RWPE2 (cell line): ENCODE results near the gene CACNA1S.

Experiments used
- ATAC-seq: fragments of 200-7000 bp; cut with Tn5 transposase; 3 replicates; pipeline ENCODE4 v1.9.1; 2021; ENCODE audit warnings: low read depth
- DNase-seq: peaks from one replicate; pipeline ENCODE4 v3.0.0-alpha.2; 2020; ENCODE audit warnings: low spot score
- H3K27ac ChIP-seq: fragments of 450-650 bp; 2 replicates; pipeline ENCODE4 v1.5.1; 2017; ENCODE audit warnings: mild to moderate bottlenecking; ENCODE audit not compliant: poor library complexity, severe bottlenecking
- H3K27me3 ChIP-seq: fragments of 250-450 bp; sonication (Bioruptor Pico); 2 replicates; pipeline ENCODE4 v1.5.1; 2021; ENCODE audit warnings: mild to moderate bottlenecking, moderate library complexity; ENCODE audit not compliant: insufficient read depth, poor library complexity, severe bottlenecking
- H3K36me3 ChIP-seq: fragments of 250-450 bp; sonication (Bioruptor Pico); 2 replicates; pipeline ENCODE4 v1.5.1; 2020; ENCODE audit warnings: low read depth, mild to moderate bottlenecking, moderate library complexity
- H3K4me1 ChIP-seq: fragments of 250-450 bp; sonication (Bioruptor Pico); 2 replicates; pipeline ENCODE4 v1.5.1; 2021; ENCODE audit warnings: mild to moderate bottlenecking, moderate library complexity; ENCODE audit not compliant: insufficient read depth, poor library complexity, severe bottlenecking
- H3K4me3 ChIP-seq: fragments of 250-450 bp; sonication (Bioruptor Pico); 2 replicates; pipeline ENCODE4 v1.5.1; 2021; ENCODE audit warnings: mild to moderate bottlenecking, moderate library complexity; ENCODE audit not compliant: severe bottlenecking
- H3K9me3 ChIP-seq: fragments of 250-450 bp; sonication (Bioruptor Pico); 2 replicates; pipeline ENCODE4 v1.5.1; 2021; ENCODE audit warnings: mild to moderate bottlenecking, moderate library complexity; ENCODE audit not compliant: severe bottlenecking
- TF ChIP-seq, protein P1 (sequence below): fragments of 450-650 bp; IDR thresholded peaks from one replicate; pipeline ENCODE4 v1.5.1; 2017; ENCODE audit warnings: mild to moderate bottlenecking, moderate library complexity; ENCODE audit not compliant: poor library complexity, severe bottlenecking

CACNA1S gene

DNA sequence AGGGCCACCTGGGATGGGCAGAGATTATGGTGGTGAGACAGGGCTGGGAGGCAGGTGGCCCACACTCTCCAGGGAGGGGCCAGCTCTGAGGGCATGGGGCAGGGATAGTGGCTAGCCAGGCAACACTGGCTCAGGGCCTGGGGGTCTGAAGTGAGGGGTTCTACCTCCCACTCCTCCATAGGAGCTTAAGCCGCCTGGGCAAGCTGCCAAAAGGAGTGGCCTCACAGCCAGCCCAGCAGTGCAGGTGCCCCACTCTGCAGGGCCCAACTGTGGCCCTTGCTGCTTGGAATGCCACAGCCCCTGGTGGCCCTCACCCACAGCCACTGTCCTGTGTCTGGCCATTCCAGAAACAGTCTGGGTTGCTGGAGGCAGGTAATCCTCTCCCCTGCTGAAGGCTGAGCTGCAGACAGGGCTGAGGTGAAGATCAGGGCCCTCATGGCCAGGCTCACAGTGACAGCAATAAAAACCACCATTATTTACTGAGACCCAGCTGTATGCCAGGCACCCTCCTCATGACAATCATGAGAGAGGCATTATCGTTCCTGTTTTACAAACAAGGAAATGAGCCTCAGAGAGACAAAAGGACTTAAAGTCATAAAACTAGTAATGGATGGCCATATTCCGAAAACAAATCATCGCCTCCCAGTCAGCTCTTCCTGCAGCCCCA is 119.7 kb downstream of the CACNA1S start:
- TF ChIP-seq, protein P1, sequence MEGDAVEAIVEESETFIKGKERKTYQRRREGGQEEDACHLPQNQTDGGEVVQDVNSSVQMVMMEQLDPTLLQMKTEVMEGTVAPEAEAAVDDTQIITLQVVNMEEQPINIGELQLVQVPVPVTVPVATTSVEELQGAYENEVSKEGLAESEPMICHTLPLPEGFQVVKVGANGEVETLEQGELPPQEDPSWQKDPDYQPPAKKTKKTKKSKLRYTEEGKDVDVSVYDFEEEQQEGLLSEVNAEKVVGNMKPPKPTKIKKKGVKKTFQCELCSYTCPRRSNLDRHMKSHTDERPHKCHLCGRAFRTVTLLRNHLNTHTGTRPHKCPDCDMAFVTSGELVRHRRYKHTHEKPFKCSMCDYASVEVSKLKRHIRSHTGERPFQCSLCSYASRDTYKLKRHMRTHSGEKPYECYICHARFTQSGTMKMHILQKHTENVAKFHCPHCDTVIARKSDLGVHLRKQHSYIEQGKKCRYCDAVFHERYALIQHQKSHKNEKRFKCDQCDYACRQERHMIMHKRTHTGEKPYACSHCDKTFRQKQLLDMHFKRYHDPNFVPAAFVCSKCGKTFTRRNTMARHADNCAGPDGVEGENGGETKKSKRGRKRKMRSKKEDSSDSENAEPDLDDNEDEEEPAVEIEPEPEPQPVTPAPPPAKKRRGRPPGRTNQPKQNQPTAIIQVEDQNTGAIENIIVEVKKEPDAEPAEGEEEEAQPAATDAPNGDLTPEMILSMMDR, result no peak
- Histone ChIP-seq H3K4me1 (no peaks in the 10 kb centered on the region), H3K36me3 (no peaks in the 10 kb centered on the region), H3K27me3 (no peaks in the 10 kb centered on the region), H3K27ac (no peak overlapping the region), H3K9me3 (no peaks in the 10 kb centered on the region), H3K4me3 (no peak overlapping the region)
- no peak for ATAC-seq
- no peak for DNase-seq

DNA sequence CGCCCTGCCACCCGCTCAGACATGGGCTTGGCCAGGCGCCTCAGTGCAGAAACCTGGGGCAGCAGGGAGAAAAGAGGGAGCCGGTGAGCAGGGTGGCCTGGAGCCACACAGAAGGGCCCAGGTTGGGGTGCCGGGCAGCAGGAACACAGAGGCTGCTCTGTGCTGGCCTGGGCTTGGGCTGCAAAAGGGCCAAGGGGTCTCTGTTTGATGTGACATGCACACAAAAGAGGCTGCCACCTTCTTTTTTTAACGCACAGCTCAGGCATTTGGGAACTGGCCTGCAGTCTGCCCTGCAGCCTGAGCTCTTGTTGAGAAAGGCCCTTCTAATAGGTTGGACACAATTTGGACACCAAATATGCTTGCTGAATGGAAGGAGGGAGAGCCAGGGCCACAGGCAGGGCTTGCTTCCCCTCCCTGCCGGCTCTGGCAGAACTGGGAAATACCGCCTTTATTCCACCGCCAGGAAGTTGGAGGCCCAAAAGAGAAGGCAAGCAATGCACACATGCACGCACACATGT is 121.1 kb downstream of the CACNA1S start:
- no peak for DNase-seq
- Histone ChIP-seq H3K9me3 (no peaks in the 10 kb centered on the region), H3K27me3 (no peaks in the 10 kb centered on the region), H3K27ac (no peak overlapping the region), H3K4me3 (no peak overlapping the region), H3K36me3 (no peaks in the 10 kb centered on the region), H3K4me1 (no peaks in the 10 kb centered on the region)
- no peak for ATAC-seq
- TF ChIP-seq, protein P1, result no peak

DNA sequence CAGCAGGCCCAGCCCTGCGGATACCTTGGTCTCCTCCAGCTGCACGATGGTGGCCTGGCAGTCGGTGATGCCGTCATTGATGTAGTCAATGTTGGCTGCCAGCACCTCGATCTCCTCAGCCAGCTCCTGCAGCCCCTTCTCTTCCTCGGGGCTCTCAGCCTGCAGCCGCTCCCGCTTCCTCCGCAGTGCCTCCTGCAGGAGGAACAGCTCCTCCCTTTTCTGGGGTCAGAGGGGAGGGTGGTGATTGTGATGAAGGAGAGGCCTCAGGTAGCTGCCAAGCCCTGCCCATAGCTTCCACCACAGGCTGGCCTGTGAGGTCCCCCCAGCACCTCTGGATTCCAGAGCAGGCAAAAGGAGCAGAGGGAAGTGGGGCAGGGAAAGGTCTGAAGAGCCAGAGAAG is 122.1 kb downstream of the CACNA1S start:
- no peak for ATAC-seq
- Histone ChIP-seq H3K9me3 (no peaks in the 10 kb centered on the region), H3K27ac (no peak overlapping the region), H3K36me3 (no peaks in the 10 kb centered on the region), H3K4me3 (no peak overlapping the region), H3K27me3 (no peaks in the 10 kb centered on the region), H3K4me1 (no peaks in the 10 kb centered on the region)
- DNase-seq, result no peak
- TF ChIP-seq, protein P1, result no peak
